Measurements from ENCODE around the gene BACE2. TPM values are rescaled to one million over a fixed set of nuclear protein-coding genes. Genes with fewer than 3 reads are reported as not detected.

BACE2 gene
- total RNA-seq, result 81.0 and 82.8 TPM in 2 replicates

- H3K27me3 ChIP-seq (ENCODE audit: control insufficient read depth, insufficient read depth, low read length), result no peaks in the 10 kb centered on the region
- peak; percentile 17 for TF ChIP-seq CTCF (IDR thresholded peaks at IDR 0.05; ENCODE audit: insufficient read depth, low read length, poor library complexity, severe bottlenecking)
- no peak for DNase-seq (ENCODE audit: low read depth)
Measured at GRCh38 chr21:41167348-41168342, at the start of gene BACE2. Gene BACE2, plus strand, starts transcription at chr21:41168160. Its CDS starts 104 bp downstream, at chr21:41168264.

GRCh38 chr21:41119901-41120300, 48.1 kb upstream of the BACE2 start:
- H3K4me3 ChIP-seq (ENCODE audit: low read depth, low read length), result no peak overlapping the region
- no peak for DNase-seq (ENCODE audit: low read depth)
- TF ChIP-seq CTCF (IDR thresholded peaks at IDR 0.05; ENCODE audit: insufficient read depth, low read length, poor library complexity, severe bottlenecking), result no peak
- no peaks in the 10 kb centered on the region for H3K36me3 ChIP-seq (ENCODE audit: control insufficient read depth, insufficient read depth, low read length)
- H3K27me3 ChIP-seq (ENCODE audit: control insufficient read depth, insufficient read depth, low read length), result peaks cover 6% of the 10 kb centered on the region

More at GRCh38 chr21:41167348-41168342, at the start of gene BACE2:
- Histone ChIP-seq H3K36me3 (ENCODE audit: control insufficient read depth, insufficient read depth, low read length) (no peaks in the 10 kb centered on the region), H3K4me3 (ENCODE audit: low read depth, low read length) (peak within 1 kb of the TSS; percentile 80)

- Histone ChIP-seq H3K36me3 (ENCODE audit: control insufficient read depth, insufficient read depth, low read length) (no peaks in the 10 kb centered on the region), H3K4me3 (ENCODE audit: low read depth, low read length) (no peak overlapping the region), H3K27me3 (ENCODE audit: control insufficient read depth, insufficient read depth, low read length) (peaks cover 8% of the 10 kb centered on the region)
- TF ChIP-seq CTCF (IDR thresholded peaks at IDR 0.05; ENCODE audit: insufficient read depth, low read length, poor library complexity, severe bottlenecking), result no peak
- no peak for DNase-seq (ENCODE audit: low read depth)
Measured at GRCh38 chr21:41120997-41121396, 47.0 kb upstream of the BACE2 start.

GRCh38 chr21:41121785-41122415, 46.1 kb upstream of the BACE2 start:
- peak; percentile 95 for TF ChIP-seq CTCF (IDR thresholded peaks at IDR 0.05; ENCODE audit: insufficient read depth, low read length, poor library complexity, severe bottlenecking)
- peak; percentile 23 for DNase-seq (ENCODE audit: low read depth)
- Histone ChIP-seq H3K36me3 (ENCODE audit: control insufficient read depth, insufficient read depth, low read length) (no peaks in the 10 kb centered on the region), H3K4me3 (ENCODE audit: low read depth, low read length) (no peak overlapping the region), H3K27me3 (ENCODE audit: control insufficient read depth, insufficient read depth, low read length) (peaks cover 8% of the 10 kb centered on the region)

GRCh38 chr21:41124641-41125201, 43.2 kb upstream of the BACE2 start:
- TF ChIP-seq CTCF (IDR thresholded peaks at IDR 0.05; ENCODE audit: insufficient read depth, low read length, poor library complexity, severe bottlenecking), result no peak
- H3K36me3 ChIP-seq (ENCODE audit: control insufficient read depth, insufficient read depth, low read length), result no peaks in the 10 kb centered on the region
- DNase-seq (ENCODE audit: low read depth), result no peak
- H3K4me3 ChIP-seq (ENCODE audit: low read depth, low read length), result no peak overlapping the region
- peaks cover 8% of the 10 kb centered on the region for H3K27me3 ChIP-seq (ENCODE audit: control insufficient read depth, insufficient read depth, low read length)

All from kidney epithelial cell (primary cell).